HUDEP-2 (cell line): Measurements from ENCODE around the gene TMEM176B.

Experiments used
- DNase-seq, 76 experiments: peaks; one replicate each; lab custom pipeline; 2025; ENCODE audit not compliant: unreplicated experiment in 76 of 76; lab: John Stamatoyannopoulos, UW

The TMEM176B gene

DNA sequence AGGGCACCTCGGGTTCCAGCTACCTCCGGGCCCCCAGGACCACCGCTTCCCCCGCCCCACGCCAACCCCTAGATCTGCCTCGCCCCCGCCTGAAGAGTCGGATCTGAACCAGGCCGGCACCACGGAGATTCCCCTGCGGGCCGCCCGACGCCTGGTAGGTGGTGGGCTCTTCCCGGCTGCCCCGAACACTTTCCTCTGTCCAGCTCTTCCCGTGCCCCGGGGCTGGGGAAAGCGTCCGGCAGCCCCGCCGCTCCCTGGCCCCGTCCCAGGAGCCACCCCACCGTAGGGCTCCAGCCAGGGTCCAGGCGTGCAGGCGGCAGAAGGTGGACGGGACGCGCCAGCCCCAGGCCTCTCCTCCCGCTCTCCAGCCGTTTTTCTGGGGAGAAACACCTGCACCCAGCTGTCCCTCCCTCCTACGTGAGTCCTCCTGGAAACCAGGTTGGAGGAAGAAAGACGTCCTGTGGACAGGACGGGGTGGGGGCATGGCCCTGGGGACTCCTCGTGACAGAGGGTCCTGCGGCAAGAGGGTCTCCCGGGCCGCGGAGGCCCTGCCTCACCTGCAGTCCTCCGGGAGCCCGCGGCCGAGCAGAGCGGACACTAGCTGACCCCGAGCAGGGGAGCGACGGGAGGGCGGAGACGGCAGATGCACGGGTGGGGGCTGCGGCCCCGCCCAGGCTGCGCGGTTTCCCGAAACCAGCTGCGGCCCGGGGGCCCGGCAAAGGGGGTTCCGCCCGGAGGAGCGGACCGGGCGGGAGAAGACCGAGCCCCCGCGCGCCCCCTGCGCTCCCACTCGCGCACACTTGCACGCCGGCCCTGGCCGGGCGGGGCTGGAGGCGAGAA lies at the start of gene TMEM176B:
Gene TMEM176B, minus strand, starts transcription at position 624 of the 840 bp plus-strand sequence. CDS start 3,795 bp downstream, outside the sequence.
- no peak for DNase-seq

DNA sequence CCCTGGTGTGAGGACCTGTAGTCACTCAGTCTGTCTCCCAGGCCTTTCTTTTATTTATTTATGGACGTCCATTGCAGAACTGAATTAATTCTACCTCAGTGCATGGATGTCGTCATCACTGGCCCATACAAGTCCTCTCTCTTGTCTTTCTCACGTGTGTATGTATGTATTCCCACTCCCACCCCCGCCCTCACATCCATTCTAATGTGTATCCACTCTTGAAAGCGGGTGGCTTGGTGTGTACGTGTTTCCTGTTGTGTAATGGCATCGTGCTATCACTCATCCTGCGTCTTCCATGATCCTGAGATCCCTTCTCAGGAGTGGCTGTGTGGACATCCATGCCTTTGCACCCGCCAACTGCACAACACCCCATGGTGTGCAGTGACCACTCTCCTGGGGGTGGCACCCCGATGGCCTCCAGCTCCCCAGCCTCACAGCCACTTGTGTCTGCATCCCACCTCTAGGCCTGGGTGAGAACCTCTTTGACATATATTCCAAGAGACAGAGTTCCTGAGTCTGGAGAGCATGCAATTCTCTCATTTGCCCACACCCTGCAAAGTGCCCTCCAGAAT lies 49.1 kb upstream of the TMEM176B start:
- DNase-seq = no peak

DNA sequence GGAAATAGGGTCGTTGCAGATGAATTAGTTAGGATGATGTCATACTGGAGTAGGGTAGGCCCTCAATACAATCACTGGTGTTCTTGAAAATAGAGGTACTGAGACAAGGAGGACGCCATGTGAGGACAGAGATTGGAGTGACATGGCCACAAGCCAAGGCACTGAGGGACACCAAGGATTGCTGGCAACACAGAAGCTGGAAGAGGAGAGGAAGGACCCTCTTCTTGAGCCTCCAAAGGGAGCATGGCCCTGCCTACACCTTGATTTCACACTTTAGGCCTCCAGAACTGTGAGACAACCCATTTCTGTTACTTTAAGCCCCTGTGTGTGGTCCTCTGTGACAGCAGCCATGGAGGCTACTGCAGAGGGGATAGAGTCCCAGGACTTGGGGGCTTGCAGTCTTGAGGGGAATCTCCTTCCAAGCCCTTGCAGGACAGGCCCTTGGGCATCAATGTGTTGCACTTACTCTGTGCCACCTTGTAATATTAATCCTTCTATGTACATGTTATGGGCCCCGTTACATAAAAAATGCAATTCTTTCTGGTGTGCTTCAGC lies 48.5 kb upstream of the TMEM176B start:
- no peak for DNase-seq

DNA sequence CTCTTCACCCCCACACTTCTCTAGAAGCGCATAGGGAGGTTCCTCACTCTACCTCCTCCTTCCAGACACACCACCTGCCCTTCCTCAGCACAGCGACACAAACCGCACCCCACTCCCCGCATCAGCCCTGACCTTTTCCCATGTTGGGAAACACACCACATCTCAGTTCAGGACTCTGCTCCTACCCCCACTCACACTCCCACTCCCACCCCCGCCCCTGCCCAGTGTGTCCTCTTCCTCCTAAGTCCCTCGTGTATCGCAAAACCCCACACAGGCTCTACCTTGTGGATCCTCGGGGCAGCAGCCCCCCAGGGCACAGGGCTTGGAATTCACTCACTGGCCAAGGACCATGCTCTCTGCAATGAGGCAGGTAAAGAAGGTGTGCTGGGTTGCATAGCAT lies 47.9 kb upstream of the TMEM176B start:
- DNase-seq = no peak

DNA sequence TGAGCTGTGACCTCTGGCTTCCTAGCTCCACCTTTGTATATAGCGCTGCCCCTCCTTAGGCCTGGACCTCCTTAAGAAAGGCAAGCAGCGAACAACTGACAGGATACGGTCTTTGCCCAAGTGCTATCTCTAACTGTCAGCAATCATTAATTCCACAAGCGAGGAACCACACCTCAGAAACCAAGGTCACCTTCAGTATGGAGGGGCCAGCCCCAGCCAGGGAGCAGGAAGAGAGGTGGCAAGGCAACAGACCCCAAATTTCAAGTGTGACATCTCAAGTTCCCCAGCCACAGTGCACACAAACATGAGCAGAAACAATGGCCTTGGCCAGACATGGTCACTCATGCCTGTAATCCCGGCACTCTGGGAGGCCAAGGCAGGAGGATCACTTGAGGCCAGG lies 47.4 kb upstream of the TMEM176B start:
- no peak for DNase-seq

DNA sequence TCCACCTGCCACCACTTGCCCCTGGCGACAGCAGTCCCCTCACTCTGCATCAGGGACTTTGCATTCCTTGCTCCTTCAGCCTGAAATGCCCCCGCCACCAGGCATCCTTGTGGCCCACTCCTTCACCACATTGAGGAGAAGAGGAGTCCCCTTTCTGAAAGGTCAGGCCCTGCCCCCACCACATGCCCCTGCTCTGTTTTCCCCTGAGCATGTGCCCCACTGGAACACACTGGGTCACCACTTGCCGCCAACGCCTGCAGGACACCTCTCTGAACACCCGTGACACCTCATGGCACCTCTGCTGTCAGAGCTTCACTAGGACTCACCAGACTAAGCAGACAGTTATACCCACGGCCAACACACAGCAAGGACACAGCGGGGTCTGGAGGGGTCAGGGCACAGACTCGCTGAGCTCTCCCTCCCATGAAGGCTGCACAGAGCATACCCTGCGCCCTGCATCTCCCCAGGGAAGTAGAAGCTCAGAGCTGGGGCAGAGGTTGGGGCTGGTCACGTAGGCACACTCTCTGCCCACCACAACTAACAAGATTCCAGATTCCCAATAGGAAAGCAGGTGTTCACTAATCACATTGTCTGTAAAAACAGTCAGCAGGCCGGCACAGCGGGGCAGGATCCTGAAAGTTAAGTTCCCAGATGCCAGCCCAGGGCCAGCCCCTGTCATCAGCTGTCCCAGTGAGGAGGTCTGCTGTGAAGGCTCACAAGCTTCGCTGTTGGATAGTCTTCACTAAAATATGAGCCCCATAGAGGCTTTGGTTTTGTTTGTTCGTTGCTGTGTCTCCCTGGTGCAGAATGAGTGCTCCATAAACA lies 46.3 kb upstream of the TMEM176B start:
- DNase-seq = no peak

DNA sequence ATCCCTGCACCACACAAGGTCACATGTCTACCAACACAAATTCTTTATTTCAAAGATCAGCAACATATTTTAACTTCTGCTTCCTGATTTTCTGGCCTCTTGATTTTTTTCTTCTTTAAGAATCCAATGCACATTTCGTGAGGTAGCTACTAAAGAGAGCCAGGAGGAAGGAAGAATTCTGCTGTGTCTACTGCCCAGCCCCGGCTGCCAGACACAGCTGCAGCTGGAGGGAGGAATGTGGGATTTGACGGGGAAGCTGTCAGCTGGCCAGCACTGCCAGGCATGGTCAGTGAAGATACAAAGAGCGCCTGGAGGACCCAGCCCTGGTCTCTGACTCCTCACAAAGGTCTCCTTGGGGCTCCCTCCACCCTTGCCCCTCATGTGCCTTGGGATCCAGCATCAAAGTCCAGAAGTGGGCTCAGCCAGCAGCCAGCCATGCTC lies 45.3 kb upstream of the TMEM176B start:
- no peak for DNase-seq

DNA sequence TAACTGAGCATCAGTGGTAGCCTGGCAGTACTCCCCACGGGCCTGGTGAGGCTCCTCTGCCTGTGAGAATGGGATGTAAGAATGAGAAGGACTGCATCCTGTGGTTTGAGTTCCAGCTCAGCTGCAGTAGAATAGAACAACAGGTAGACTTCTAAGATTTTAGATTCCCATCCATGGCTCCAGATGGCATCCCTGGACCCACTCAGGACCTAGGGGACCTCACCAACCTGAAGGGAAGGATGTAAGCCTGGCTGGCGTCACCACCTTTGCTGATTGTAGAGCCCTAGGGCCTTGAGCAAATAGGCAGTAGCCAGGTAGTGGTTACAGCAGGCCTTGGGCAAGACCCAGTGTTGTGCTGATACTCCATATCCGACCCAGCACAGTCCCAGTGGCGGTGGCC lies 42.6 kb upstream of the TMEM176B start:
- no peak for DNase-seq

DNA sequence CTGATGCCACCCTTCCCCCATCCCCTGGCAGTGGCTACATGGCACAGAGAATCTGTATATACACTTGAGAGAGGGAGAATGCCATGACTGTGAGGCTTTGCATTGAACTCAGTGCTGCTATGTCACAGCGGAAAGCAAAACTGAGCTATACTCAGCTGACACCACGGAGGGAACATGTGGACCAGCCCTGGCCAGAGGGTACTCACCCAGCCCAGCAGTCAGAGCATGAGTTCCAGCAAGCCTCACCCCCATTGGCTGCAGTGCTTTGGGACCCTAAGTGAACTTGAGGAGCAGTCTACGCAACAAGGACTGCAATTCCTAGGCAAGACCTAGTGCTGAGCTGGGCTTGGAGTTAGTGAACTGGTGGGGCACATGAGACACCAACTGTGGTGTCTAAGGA lies 41.9 kb upstream of the TMEM176B start:
- DNase-seq = no peak

DNA sequence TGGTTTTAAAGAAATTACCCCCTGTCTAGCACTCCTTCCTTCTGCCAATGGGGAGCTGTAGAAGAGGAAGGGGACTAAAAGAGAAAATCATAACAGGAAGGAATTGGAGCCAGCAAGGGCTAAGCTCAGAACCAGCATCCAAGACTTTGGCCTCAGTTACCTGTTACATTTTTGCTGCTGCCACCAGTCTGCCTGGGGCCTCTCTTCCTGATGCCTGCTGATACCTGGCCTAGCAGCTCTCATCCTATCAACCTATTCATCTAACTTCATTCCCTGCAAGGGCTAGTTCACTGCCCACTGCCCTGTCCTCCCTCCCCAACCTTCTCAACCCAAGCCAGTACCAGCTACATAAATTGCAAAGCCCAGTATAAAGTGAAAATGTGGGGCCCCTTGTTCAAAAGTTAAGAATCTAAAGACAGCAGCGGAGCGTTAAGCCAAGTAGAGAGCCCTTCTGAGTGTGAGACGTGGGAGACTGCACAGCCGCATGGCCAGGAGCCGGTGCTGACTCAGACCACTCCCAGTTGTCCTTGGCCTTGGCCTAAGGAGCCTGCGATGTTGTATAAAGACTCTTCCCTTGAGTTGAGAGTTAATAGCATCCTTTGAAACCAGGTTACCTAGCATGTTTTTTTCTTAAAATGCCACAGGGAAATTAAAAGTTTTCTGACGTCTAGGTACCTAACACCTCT lies 38.9 kb upstream of the TMEM176B start:
- DNase-seq = no peak

DNA sequence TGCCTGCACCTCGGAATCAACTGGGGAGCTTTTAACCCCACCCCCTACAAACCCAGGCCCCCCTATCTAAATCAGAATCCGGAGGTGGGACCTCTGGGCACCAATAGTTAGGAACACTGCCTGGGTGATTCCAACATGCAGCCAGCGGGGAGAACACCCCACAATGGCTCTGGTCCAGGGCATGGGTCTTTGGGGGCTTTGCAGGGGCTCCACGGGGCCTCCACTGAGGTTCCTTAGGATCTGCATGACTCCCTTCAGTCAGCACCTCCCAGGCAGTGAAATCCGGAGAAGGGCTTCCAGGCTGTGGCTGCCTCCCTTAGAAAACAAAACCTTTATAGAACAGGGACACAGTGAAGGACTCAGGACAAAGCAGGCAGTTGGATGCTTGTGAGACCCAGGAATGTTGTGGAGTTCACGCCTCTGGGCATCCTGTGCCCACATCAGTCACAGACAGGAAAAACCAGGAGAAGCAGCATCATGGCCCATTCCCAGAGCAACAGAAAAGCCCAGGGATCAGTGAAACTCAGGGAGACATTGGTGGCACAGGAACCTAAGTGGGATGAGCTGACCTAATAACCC lies 35.6 kb upstream of the TMEM176B start:
- DNase-seq = no peak

DNA sequence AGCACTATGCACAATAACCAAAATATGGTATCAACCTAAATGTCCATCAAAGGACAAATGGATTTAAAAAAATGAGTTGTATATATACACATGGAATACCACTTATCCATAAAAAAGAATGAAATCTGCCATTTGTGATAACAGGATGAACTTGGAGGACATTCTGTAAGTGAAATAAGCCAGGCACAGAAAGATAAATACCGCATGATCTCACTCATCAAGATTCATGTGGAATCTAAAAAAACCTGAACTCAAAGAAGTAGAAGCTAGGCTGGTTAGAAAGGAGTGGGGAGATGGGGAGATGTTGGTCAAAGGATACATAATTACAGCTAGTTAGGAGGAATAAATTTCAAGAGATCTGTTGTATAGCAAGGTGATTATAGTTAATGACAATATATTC lies 34.9 kb upstream of the TMEM176B start:
- no peak for DNase-seq

DNA sequence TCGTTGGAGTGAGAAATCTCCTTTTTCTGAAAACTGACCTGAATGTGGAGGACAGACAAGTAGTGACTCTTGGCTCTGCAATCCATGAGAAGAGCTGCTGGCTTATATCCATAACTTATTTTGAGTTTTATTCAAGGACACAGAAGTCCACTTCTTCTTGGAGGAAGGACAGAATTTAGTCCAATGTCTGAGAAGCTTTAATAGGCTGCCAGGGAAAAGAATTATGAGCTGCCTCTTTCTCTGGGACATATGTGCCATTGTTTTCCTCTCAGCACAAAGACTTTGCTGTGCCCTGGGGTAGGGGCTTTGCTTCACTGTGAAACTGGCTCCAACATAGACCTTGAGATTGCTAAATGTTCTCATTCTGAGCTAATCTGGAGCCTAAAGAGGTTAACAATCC lies 31.7 kb upstream of the TMEM176B start:
- DNase-seq = no peak

DNA sequence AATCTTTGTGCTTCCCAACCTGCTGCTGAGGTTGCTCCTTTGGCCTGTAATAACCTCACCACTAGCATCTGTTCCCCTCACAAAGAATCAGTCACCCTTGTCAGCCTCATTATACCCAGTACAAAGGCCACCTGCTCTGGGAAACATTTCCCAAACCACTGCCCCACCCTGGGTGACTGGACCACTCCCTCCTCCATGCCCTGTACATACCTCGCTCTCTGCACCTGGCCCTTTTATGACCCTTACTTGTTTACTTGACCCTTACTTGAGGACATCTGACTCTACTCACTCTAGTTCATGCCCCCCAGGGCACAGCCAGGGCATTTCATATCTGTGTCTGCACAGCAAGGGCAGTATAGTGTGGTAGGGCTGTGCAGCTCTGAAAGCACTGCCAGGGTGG lies 30.8 kb upstream of the TMEM176B start:
- no peak for DNase-seq

DNA sequence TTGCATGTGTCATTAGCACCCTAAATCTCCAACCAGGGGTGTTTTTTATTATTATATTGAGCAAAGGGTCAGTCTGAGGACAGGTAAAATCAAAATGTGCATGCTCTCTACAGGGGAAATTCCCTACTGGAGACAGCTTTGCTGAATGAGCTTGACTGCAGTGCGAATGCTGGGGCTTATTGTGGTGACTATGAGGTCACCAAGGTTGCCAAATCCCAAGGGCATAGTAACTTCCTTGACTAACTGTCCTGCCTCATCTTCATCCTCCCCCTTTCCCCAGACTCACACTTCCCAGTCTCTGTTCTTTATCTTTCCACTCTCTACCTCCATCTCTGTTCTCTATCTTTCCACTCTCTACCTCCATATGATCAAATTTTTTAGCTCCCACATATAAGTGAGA lies 29.3 kb upstream of the TMEM176B start:
- no peak for DNase-seq

DNA sequence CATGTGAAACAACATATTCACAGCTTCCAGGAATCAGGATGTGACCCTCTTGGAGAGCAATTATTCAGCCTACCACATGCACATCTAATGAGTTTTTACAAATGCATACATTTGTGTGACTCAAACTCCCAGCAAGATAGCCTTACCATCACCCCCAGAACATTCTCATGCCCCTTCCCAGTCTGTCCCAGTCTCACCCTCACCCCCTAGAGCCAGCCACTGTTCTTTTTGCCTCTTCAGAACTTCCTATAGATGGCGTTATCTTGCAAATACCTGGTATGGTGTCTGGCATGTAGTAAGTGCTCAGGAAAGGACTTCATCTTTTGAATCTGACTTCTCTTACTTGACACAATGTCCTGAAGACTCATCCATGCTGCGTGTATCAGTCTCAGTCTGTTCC lies 28.2 kb upstream of the TMEM176B start:
- no peak for DNase-seq

DNA sequence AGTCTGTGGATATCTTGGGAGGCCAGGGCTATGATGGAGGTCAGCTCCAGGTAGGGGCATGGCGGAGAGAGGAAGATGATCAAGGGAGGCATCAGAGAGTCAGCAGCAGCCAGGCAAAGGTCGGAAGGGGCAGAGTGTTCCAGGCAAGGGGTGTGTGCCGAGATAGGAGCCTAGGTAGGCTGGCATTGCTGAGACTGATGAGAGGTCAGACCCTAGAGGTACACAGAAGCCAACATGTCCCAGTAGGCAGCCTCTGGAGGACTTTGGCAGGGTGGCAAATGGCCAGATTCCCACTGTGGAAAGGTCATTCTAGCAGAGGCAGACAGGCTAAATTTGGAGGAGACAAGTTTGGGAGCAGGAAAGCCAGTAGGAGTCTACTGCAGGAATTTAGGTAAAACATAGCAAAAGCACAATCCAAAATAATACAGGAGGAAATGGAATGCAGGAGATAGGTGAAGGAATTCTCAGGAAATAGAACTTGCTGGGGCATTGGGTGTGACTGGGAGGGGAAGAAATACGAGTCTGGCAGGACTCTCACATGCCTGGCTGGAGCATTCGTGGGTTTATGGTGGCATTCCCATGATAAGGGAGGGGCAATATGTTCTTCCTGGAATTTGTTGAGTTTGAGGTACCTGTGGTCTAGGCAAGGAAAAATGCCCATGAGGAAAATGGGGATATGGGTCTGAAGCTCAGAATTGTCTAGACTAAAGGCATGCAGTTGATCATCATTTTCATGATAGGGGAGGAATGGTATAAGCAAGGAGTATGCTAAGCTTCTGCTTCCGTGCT lies 26.1 kb upstream of the TMEM176B start:
- DNase-seq = no peak

DNA sequence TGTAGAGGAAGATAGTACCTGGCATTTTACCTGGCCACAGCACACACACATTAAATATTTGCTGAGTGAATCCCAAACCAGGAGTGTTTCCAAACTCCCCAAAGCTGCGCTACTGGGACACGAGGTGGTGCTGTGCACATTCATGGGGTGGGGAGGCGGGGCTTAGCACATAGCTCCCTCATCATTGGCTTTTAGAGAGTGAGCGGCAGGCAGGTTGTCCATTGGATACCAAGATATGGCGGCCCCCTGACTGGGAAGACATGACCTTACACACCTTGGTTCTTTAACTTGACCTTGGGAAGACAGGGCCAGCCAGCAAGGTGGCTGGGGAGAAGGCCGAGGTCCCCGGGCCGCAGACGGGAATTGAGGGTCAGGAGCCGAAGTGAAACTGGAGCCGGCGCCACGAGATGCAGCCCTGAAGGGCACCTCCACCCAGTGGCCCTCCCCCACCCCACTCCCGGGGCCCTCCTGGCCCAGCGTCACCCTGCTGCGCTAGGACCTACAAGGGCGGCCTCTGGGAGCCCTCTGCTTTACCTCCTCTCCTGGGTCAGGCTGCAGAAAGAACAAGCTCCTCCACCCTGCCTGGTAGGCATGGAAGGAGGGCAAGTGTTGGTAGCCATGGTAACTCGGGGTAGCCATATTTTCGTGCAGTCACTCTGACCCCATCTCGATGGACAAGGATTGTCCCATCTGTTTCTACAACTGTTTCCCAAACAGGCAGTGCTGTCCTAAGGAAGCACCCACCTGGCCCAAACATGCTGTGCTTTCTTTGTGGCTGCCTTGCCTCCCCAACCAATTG lies 24.4 kb upstream of the TMEM176B start:
- DNase-seq = no peak
